ENCODE results near the gene ALS2CL. TPM values are rescaled to one million over a fixed set of nuclear protein-coding genes. Genes with fewer than 3 reads are reported as not detected.

ALS2CL gene
- polyA plus RNA-seq, 2 of the 4 experiments (the other 2 are of a cell fraction) = 2.3 to 4.0 TPM

GRCh38 chr3:46639221-46639620, 54.3 kb downstream of the ALS2CL start:
- Histone ChIP-seq H3K4me3 (no peak overlapping the region), H3K4me2 (no peak overlapping the region), H3K9me3 (no peaks in the 10 kb centered on the region; the same call in 2 of the 3 replicates), H3K27ac (no peak overlapping the region), H3K4me1 (no peaks in the 10 kb centered on the region)
- ATAC-seq (no peak), DNase-seq (ENCODE audit: low read depth in 1 of 2, low spot score in 1 of 2) (no peak), FAIRE-seq (no peak)
- TF ChIP-seq ELK1 (IDR thresholded peaks at IDR 0.05; ENCODE audit: low read depth, low read length) (no peak), RNF2 (IDR thresholded peaks at IDR 0.05; ENCODE audit: borderline replicate concordance, low read depth) (no peak), KDM1A (IDR thresholded peaks at IDR 0.05; ENCODE audit: low read depth) (no peak), JUN (IDR thresholded peaks at IDR 0.05) (no peak), CHD4 (IDR thresholded peaks at IDR 0.05; ENCODE audit: borderline replicate concordance) (no peak), EHF (CRISPR knock-in tag; IDR thresholded peaks at IDR 0.05) (no peak), ZC3H11A (IDR thresholded peaks at IDR 0.05) (no peak), NR3C1 (IDR thresholded peaks at IDR 0.05) (no peak), HES2 (IDR thresholded peaks at IDR 0.05) (no peak), REST (IDR thresholded peaks at IDR 0.05) (no peak), RCOR1 (IDR thresholded peaks at IDR 0.05; ENCODE audit: low read depth, low read length) (no peak), PBX3 (IDR thresholded peaks at IDR 0.05) (no peak), KDM5A (IDR thresholded peaks at IDR 0.05) (no peak), HEYL (CRISPR knock-in tag; IDR thresholded peaks at IDR 0.05) (no peak)
- ChIA-PET POLR2A (no interaction called here), CTCF (interaction anchor here (1.1 kb wide), 2 partner anchors 9 to 65 kb away, joined by 3 read pairs; no protein-coding TSS in a partner anchor)

GRCh38 chr3:46634856-46635255, 58.6 kb downstream of the ALS2CL start:
- WGBS (ENCODE audit: missing lambda C conversion rate) = 93% methylated on average over 2 of the region's 3 CpGs
- H3K9me3 ChIP-seq = no peaks in the 10 kb centered on the region
- H3K27ac ChIP-seq = no peak overlapping the region
- H3K4me1 ChIP-seq = no peaks in the 10 kb centered on the region
- no peak for DNase-seq (ENCODE audit: low read depth in 1 of 2, low spot score in 1 of 2)
- ATAC-seq = no peak
- POLR2A ChIA-PET = no interaction called here
- FAIRE-seq = no peak
- H3K4me2 ChIP-seq = no peak overlapping the region
- H3K4me3 ChIP-seq = no peak overlapping the region
- CTCF ChIA-PET = no interaction called here
- TF ChIP-seq RNF2 (IDR thresholded peaks at IDR 0.05; ENCODE audit: borderline replicate concordance, low read depth) (no peak), SREBF2 (IDR thresholded peaks at IDR 0.05) (no peak), FOXS1 (CRISPR knock-in tag; IDR thresholded peaks at IDR 0.05) (no peak), JUNB (IDR thresholded peaks at IDR 0.05) (no peak), PBX3 (IDR thresholded peaks at IDR 0.05) (no peak), E2F6 (IDR thresholded peaks at IDR 0.05; ENCODE audit: borderline replicate concordance, low read depth) (no peak), SMC3 (IDR thresholded peaks at IDR 0.05) (no peak), CEBPB (IDR thresholded peaks at IDR 0.05) (no peak), TFCP2L1 (CRISPR knock-in tag; IDR thresholded peaks at IDR 0.05) (no peak), REST (IDR thresholded peaks at IDR 0.05) (no peak), HOXB13 (CRISPR knock-in tag; IDR thresholded peaks at IDR 0.05; ENCODE audit: low read depth) (no peak), MAFK (IDR thresholded peaks at IDR 0.05; ENCODE audit: partially characterized antibody) (no peak), RAD21 (conservative IDR thresholded peaks at IDR 0.05 in 1 of 2, IDR thresholded peaks at IDR 0.05 in 1 of 2) (no peak), BCL3 (IDR thresholded peaks at IDR 0.05) (no peak)
